Mesendoderm (in vitro differentiated cells): ENCODE measurements around the gene MUS81.
"Not testable (repeated sequence)": the region's sequence is repeated elsewhere in the genome, so short reads cannot be mapped to it uniquely, and the experiment has no call there.

Experiments used
- DNase-seq: peaks from one replicate; pipeline ENCODE4 v3.0.0; 2013
- H2AK5ac ChIP-seq: 2 replicates; pipeline ENCODE4 v1.6.1; 2013; ENCODE audit warnings: low read length, inconsistent platforms
- H2BK120ac ChIP-seq: 2 replicates; pipeline ENCODE4 v1.6.1; 2013; ENCODE audit warnings: low read depth, mild to moderate bottlenecking, low read length, moderate library complexity, mixed read lengths
- H2BK15ac ChIP-seq: replicated peaks from 2 replicates; pipeline ENCODE4 v1.6.1; 2013; ENCODE audit warnings: low read depth, mild to moderate bottlenecking, moderate library complexity
- H2BK5ac ChIP-seq: 2 replicates; pipeline ENCODE4 v1.6.1; 2013; ENCODE audit warnings: low read length, inconsistent platforms
- H3K18ac ChIP-seq: 2 replicates; pipeline ENCODE4 v1.6.1; 2013; ENCODE audit warnings: mild to moderate bottlenecking, low read length, mixed read lengths
- H3K23ac ChIP-seq: one replicate; pipeline ENCODE4 v1.6.1; 2013; ENCODE audit warnings: low read length
- H3K27ac ChIP-seq: 2 replicates; pipeline ENCODE4 v1.5.1; 2013; ENCODE audit warnings: low read depth, mild to moderate bottlenecking, inconsistent platforms, low read length, moderate library complexity
- H3K27me3 ChIP-seq: 2 replicates; pipeline ENCODE4 v1.6.1; 2013; ENCODE audit warnings: low read length, control low read depth, mild to moderate bottlenecking, inconsistent platforms; ENCODE audit not compliant: insufficient read depth, poor library complexity
- H3K36me3 ChIP-seq: 2 replicates; pipeline ENCODE4 v1.6.1; 2013; ENCODE audit warnings: low read length, inconsistent platforms; ENCODE audit not compliant: control insufficient read depth, insufficient read depth
- H3K4ac ChIP-seq: one replicate; pipeline ENCODE4 v1.6.1; 2013; ENCODE audit warnings: low read depth, mild to moderate bottlenecking, low read length, moderate library complexity
- H3K4me1 ChIP-seq: 2 replicates; pipeline ENCODE4 v1.6.1; 2013; ENCODE audit warnings: low read depth, low read length, inconsistent platforms; ENCODE audit not compliant: control insufficient read depth
- H3K4me2 ChIP-seq: 2 replicates; pipeline ENCODE4 v1.6.1; 2013; ENCODE audit warnings: low read length
- H3K4me3 ChIP-seq: 2 replicates; pipeline ENCODE4 v1.5.1; 2013; ENCODE audit warnings: mild to moderate bottlenecking, low read length
- H3K56ac ChIP-seq: one replicate; pipeline ENCODE4 v1.6.1; 2013; ENCODE audit warnings: low read length
- H3K79me1 ChIP-seq: 2 replicates; pipeline ENCODE4 v1.6.1; 2013; ENCODE audit warnings: low read length, inconsistent platforms
- H3K79me2 ChIP-seq: 2 replicates; pipeline ENCODE4 v1.6.1; 2013; ENCODE audit warnings: mild to moderate bottlenecking, low read length; ENCODE audit not compliant: control insufficient read depth, insufficient read depth
- H3K9ac ChIP-seq: 2 replicates; pipeline ENCODE4 v1.6.1; 2013; ENCODE audit warnings: low read length, inconsistent platforms
- H4K5ac ChIP-seq: one replicate; pipeline ENCODE4 v1.6.1; 2013; ENCODE audit warnings: low read length
- H4K8ac ChIP-seq: one replicate; pipeline ENCODE4 v1.6.1; 2013; ENCODE audit warnings: low read depth, mild to moderate bottlenecking, control low read depth, low read length, moderate library complexity
- WGBS: extraction: QIAGEN DNeasy Blood & Tissue Kit; methylation state at CpG from one replicate; pipeline ENCODE4 v1.1.7; 2013; ENCODE audit warnings: low lambda C conversion rate, missing lambda C conversion rate; ENCODE audit not compliant: insufficient coverage; ENCODE audit errors: extremely low coverage; 5-methylcytosine and 5-hydroxymethylcytosine counted together

Gene MUS81

DNA sequence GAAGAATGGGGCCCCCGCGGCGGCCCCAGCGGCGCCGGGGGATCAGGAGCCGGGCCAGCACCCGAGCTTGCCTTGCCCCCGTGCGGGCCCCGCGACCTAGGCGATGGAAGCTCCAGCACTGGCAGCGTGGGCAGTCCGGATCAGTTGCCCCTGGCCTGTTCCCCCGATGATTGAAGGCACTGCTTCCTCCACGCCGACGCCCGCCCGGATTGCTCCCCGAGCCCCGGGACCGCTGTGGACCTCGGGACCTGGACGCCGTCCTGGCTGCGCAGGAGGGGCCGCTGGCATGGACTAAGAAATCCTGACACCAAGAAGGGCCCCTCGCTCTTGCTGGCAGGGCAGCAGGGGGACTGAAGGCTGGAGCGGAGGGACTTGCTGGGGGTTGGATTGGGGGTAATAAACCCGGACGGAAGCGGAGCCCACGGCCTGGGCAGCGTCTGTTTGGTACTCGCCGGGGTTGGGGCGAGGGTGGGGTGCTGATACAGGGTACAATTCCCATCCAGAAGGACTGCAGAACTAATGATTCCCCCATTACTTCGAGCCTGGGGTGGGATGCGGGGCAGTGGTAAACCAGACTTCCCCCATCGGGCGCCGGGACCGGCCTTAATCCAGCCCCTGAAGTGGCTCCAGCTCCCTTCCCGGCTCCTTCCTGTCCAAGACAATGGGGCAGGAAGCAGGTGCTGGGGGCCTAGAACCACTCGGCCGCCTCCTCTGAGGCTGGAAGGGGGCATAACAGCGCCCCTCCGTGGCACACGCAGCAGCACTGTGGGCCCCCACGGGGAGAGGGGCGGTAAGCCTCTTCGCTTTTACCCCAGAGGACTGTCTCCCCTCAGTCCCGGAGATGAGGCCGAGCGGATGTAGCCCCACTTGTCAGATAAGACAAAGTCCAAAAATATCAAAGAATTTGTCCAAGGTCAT lies 31.2 kb downstream of the MUS81 start:
- Histone ChIP-seq H3K79me2 (peaks cover 3% of the 10 kb centered on the region), H3K4ac (peak overlapping the region; percentile 38), H2BK120ac (no peak overlapping the region), H3K23ac (peak overlapping the region; percentile 45), H3K4me1 (peaks cover 6% of the 10 kb centered on the region), H3K4me3 (peak overlapping the region; percentile 44), H3K27ac (no peak overlapping the region), H2BK15ac (no peak overlapping the region), H4K5ac (no peak overlapping the region), H3K18ac (peak overlapping the region; percentile 82), H3K36me3 (no peaks in the 10 kb centered on the region), H3K27me3 (no peaks in the 10 kb centered on the region), H2BK5ac (no peak overlapping the region), H2AK5ac (no peak overlapping the region), H4K8ac (no peak overlapping the region), H3K79me1 (peaks cover 8% of the 10 kb centered on the region), H3K4me2 (peak overlapping the region; percentile 54), H3K56ac (peak overlapping the region; percentile 98), H3K9ac (peak overlapping the region; percentile 75)
- no CpG with 5 or more reads among the region's 57 CpGs for WGBS
- peak; percentile 73 for DNase-seq

DNA sequence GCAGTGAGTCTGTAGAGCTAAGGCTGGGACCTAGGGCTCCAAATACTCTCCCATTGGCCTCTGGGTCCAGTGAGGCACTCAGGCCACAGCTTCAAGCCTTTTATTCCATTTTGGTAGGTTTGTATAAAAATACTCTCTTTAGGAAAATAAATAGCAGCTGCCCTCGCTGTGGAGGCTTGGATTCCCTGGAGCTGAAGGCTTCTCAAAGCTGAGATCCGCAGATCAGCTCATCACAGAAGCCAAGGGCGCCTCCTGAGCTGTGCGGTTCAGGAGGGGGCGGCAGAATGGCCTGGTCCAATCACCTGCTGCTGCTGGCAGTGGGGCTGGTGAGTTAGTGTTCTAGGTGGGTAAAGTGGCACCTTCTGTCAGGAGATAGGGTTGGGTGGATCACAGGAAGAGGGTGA lies 31.9 kb downstream of the MUS81 start:
- H4K5ac ChIP-seq, H3K18ac ChIP-seq, H4K8ac ChIP-seq, H2AK5ac ChIP-seq, H3K4ac ChIP-seq, H2BK15ac ChIP-seq, H3K4me3 ChIP-seq, H3K27me3 ChIP-seq, H3K4me1 ChIP-seq, H2BK120ac ChIP-seq, H3K23ac ChIP-seq, H3K79me1 ChIP-seq, H3K27ac ChIP-seq, H3K36me3 ChIP-seq, DNase-seq, H2BK5ac ChIP-seq, H3K79me2 ChIP-seq: not testable (repeated sequence)
- Histone ChIP-seq H3K9ac (peak overlapping the region; percentile 75), H3K4me2 (peak overlapping the region; percentile 54), H3K56ac (peak overlapping the region; percentile 98)
- whole genome bisulfite sequencing: no CpG with 5 or more reads among the region's 5 CpGs

DNA sequence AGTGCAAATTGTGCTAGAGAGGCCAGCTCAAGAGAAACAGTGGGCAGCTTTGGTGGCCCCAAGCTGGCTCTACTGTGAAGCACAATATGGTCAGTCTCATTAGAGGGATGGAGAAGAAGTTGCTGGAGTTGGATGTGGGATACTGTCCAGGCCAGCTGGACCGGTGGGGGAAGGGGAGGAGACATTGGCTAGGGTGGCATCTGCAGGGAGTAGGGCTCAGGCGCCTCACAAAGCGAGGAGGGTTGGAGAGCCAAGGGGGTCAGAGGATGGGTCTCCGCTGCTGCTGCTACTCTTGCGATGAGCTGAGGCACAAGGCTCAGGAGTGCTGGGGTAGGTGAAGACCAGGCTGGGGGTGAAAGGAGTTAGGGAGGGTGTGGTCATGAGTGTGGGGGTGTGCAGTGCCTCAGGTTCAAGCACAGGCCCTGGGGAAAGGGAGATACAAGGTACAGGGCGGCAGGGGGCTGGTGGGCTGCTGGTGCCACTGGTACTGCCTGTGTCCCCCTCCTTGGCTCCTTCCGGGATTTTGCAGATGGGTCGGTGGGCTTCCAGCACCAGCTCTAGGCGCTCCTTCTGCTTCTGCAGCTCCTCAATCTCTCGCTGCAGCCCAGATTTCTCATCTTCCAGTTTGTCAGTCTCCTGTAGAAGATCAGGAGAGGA lies 32.6 kb downstream of the MUS81 start:
- no peak overlapping the region for H2BK120ac ChIP-seq
- no peak overlapping the region for H3K23ac ChIP-seq
- H3K4me3 ChIP-seq: no peak overlapping the region
- H2BK5ac ChIP-seq: no peak overlapping the region
- no peak overlapping the region for H3K18ac ChIP-seq
- DNase-seq: no peak
- WGBS: no CpG with 5 or more reads among the region's 10 CpGs
- peaks cover 2% of the 10 kb centered on the region for H3K4me1 ChIP-seq
- H2AK5ac ChIP-seq: no peak overlapping the region
- no peak overlapping the region for H2BK15ac ChIP-seq
- no peaks in the 10 kb centered on the region for H3K36me3 ChIP-seq
- H3K27me3 ChIP-seq: no peaks in the 10 kb centered on the region
- peak overlapping the region; percentile 31 for H3K56ac ChIP-seq
- H4K5ac ChIP-seq: no peak overlapping the region
- no peak overlapping the region for H4K8ac ChIP-seq
- H3K27ac ChIP-seq: no peak overlapping the region
- no peak overlapping the region for H3K4ac ChIP-seq
- peaks cover under 1% of the 10 kb centered on the region for H3K79me1 ChIP-seq
- no peak overlapping the region for H3K4me2 ChIP-seq
- H3K9ac ChIP-seq: no peak overlapping the region
- H3K79me2 ChIP-seq: no peaks in the 10 kb centered on the region

DNA sequence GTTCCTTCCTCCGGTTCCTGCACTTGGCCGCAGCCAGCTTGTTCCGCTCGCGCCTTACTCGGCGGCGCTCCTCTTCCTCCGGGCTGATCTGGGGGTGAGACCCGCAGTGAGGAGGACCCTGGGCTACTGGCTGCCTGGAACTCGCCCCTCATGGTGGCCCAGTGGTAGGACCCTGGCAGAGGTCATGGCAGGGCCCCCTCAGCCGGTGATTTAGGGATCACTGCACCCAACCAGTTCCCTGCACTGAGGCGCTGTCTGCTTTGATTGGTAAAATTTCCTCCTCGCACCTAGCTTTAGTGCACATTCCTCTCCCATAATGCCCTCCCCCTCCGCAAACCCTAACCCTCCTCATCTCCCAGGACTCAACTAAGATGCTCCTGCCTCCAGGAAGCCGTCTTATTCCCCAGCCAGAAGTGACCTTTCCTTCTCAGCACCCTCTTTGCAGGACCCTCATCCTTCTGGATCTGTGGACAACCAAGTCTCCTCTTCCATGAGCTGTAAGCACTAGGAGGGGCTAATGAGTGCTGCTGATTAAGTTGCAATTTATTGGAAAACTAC lies 33.9 kb downstream of the MUS81 start:
- Histone ChIP-seq H3K4me3 (no peak overlapping the region), H3K36me3 (no peaks in the 10 kb centered on the region), H3K4ac (no peak overlapping the region), H3K23ac (no peak overlapping the region), H3K27me3 (no peaks in the 10 kb centered on the region), H3K79me1 (no peaks in the 10 kb centered on the region), H3K4me2 (no peak overlapping the region), H2AK5ac (no peak overlapping the region), H3K79me2 (no peaks in the 10 kb centered on the region), H3K4me1 (peaks cover under 1% of the 10 kb centered on the region), H3K18ac (no peak overlapping the region), H3K9ac (no peak overlapping the region), H2BK15ac (no peak overlapping the region), H3K56ac (peak overlapping the region; percentile 18), H4K8ac (no peak overlapping the region), H2BK120ac (no peak overlapping the region), H3K27ac (no peak overlapping the region), H4K5ac (no peak overlapping the region), H2BK5ac (no peak overlapping the region)
- no CpG with 5 or more reads among the region's 16 CpGs for WGBS
- no peak for DNase-seq

DNA sequence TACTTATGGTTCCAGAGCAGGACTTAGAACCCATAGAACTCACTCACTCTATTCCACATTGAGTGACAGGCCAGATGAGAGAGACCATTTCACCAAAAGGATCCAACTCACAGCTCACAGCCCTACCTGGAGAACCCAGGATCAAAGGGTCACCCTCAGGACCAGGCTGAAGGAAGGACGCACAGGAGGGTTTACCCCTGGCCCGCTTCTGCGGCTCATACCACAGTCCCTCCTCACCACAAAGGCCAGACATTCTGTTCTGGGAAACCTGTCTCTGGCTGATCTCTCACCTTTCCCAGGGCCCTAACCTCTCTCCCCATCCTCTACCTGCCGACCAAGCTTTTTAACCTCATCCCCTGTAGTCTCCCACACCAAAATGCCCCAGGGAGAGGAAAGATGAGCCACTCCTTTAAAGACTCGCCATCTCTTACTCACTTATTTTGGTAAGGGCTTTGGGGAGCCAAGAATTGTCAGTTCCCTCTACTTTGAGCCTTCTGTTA lies 35.3 kb downstream of the MUS81 start:
- peaks cover 7% of the 10 kb centered on the region for H3K27me3 ChIP-seq
- H3K9ac ChIP-seq: no peak overlapping the region
- no peak overlapping the region for H3K4me3 ChIP-seq
- no peak overlapping the region for H3K18ac ChIP-seq
- H3K4me2 ChIP-seq: no peak overlapping the region
- H4K8ac ChIP-seq: no peak overlapping the region
- no peaks in the 10 kb centered on the region for H3K4me1 ChIP-seq
- no peak overlapping the region for H3K27ac ChIP-seq
- DNase-seq: no peak
- no peak overlapping the region for H2BK120ac ChIP-seq
- H2AK5ac ChIP-seq: no peak overlapping the region
- H3K36me3 ChIP-seq: no peaks in the 10 kb centered on the region
- H3K79me2 ChIP-seq: no peaks in the 10 kb centered on the region
- no CpG with 5 or more reads among the region's 5 CpGs for WGBS
- H3K56ac ChIP-seq: no peak overlapping the region
- H2BK5ac ChIP-seq: no peak overlapping the region
- no peaks in the 10 kb centered on the region for H3K79me1 ChIP-seq
- H4K5ac ChIP-seq: no peak overlapping the region
- H3K23ac ChIP-seq: no peak overlapping the region
- no peak overlapping the region for H3K4ac ChIP-seq
- H2BK15ac ChIP-seq: no peak overlapping the region
